ENCODE measurements around the gene ALPP.

Gene ALPP

GRCh38 chr2:232336981-232337720 is 41.4 kb upstream of the ALPP start:
- no peak overlapping the region for H3K4me3 ChIP-seq (ENCODE audit: low read depth, low read length)
- no peaks in the 10 kb centered on the region for H3K9me3 ChIP-seq (ENCODE audit: control insufficient read depth, insufficient read depth, low read depth, low read length)
- ChIA-PET CTCF (interaction anchor here (0.5 to 3.0 kb wide), 6 partner anchors 11 to 416 kb away, joined by 3 to 20 read pairs (median 4); partner anchors contain the start of gene NPPC), POLR2A (no interaction called here)
- no peak overlapping the region for H3K27ac ChIP-seq (ENCODE audit: extremely low read depth, low read depth, low read length)
- H3K4me1 ChIP-seq (ENCODE audit: control insufficient read depth, insufficient read depth, low read length), result no peaks in the 10 kb centered on the region
- H3K36me3 ChIP-seq (ENCODE audit: control insufficient read depth in 2 of 2, insufficient read depth in 1 of 2, low read length in 2 of 2), result no peaks in the 10 kb centered on the region
- TF ChIP-seq ZNF175 (tag by site-specific recombination; IDR thresholded peaks at IDR 0.05) (no peak), ZBTB7A (tag by site-specific recombination; IDR thresholded peaks at IDR 0.05; ENCODE audit: low read depth) (no peak), ZNF10 (tag by site-specific recombination; IDR thresholded peaks at IDR 0.05) (no peak), PRDM4 (tag by site-specific recombination; IDR thresholded peaks at IDR 0.05) (no peak), ZNF660 (tag by site-specific recombination; IDR thresholded peaks at IDR 0.05) (no peak), ZNF121 (tag by site-specific recombination; IDR thresholded peaks at IDR 0.05) (no peak), ZNF488 (tag by site-specific recombination; IDR thresholded peaks at IDR 0.05) (no peak), KLF9 (tag by site-specific recombination; IDR thresholded peaks at IDR 0.05; ENCODE audit: low read depth) (no peak), ZSCAN16 (tag by site-specific recombination; IDR thresholded peaks at IDR 0.05) (no peak), PRDM2 (tag by site-specific recombination; IDR thresholded peaks at IDR 0.05; ENCODE audit: borderline replicate concordance) (no peak), PRDM10 (tag by site-specific recombination; IDR thresholded peaks at IDR 0.05) (no peak), ZNF692 (tag by site-specific recombination; IDR thresholded peaks at IDR 0.05) (no peak), PATZ1 (tag by site-specific recombination; IDR thresholded peaks at IDR 0.05) (no peak), ZNF510 (tag by site-specific recombination; IDR thresholded peaks at IDR 0.05; ENCODE audit: insufficient replicate concordance) (no peak), ZSCAN30 (tag by site-specific recombination; IDR thresholded peaks at IDR 0.05) (no peak), ZNF76 (tag by site-specific recombination; IDR thresholded peaks at IDR 0.05; ENCODE audit: borderline replicate concordance, low read depth) (no peak), KLF1 (tag by site-specific recombination; IDR thresholded peaks at IDR 0.05) (no peak), ZNF747 (tag by site-specific recombination; IDR thresholded peaks at IDR 0.05) (no peak), ZNF24 (tag by site-specific recombination; IDR thresholded peaks at IDR 0.05) (no peak)

Measured in HEK293 (cell line).